ENCODE measurements around the gene NR6A1.

The NR6A1 gene

DNA sequence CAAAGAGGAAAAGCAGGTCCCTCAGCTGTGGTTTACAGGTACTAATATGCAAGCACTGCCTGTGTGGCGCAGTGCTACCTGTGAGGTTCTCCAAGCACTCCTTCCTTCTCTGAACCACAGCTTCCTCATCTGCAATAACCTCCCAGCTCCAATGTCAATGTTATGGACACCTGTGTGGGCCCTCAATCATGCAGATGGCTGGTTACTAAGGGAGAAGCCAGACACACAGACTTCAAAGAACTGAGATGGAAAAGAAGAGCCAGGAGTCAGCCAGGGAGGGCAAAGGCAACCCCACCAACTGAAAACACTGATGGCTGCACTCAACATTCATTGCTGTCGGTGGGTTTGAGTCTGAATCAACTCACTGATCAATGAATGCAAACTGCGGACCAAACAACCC lies 77.7 kb downstream of the NR6A1 start:
- no peak overlapping the region for H3K4me3 ChIP-seq (ENCODE audit: low read depth, low read length)
- DNase-seq (ENCODE audit: low read depth): no peak
- no peak for TF ChIP-seq CTCF (IDR thresholded peaks at IDR 0.05; ENCODE audit: control insufficient read depth, extremely low read depth, insufficient read depth)

GRCh38 chr9:124688238-124688904 lies 82.7 kb downstream of the NR6A1 start:
- no peak overlapping the region for H3K4me3 ChIP-seq (ENCODE audit: low read depth, low read length)
- no peak for TF ChIP-seq CTCF (IDR thresholded peaks at IDR 0.05; ENCODE audit: control insufficient read depth, extremely low read depth, insufficient read depth)
- DNase-seq (ENCODE audit: low read depth): no peak

DNA sequence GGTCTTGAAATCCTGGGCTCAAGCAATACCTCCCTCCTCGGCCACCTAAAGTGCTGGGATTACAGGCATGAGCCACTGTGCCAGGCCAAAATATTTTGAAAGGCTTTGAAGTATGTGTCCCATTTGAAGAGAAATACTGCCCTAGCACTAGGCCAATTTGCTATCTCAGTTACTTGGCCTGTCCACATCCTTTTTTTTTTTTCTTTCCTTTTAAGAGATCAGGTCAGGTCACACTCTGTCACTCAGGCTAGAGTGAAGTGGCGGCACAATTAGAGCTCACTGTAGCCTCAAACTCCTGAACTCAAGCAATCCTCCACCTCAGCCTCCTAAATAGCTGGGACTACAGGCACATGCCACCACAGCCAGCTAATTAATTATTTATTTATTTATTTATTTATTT lies 84.2 kb downstream of the NR6A1 start:
- no peak for DNase-seq (ENCODE audit: low read depth)
- no peak for TF ChIP-seq CTCF (IDR thresholded peaks at IDR 0.05; ENCODE audit: control insufficient read depth, extremely low read depth, insufficient read depth)
- H3K4me3 ChIP-seq (ENCODE audit: low read depth, low read length): no peak overlapping the region

DNA sequence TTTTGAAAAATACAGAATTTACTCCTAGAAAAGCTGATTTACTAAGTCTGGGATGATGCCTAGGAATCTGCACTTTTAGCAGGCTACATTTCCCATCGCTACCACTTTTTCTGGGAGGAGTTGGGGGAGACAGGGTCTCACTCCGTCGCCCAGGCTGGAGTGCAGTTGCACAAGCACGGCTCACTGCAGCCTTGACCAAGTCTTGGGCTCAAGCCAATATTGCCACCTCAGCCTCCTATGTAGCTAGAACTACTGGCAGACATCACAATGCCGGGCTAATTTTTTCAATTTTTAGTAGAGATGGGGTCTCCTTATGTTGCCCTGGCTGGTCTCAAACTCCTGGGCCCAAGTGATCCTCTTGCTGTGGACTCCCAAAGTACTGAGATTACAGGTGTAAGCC lies 85.9 kb downstream of the NR6A1 start:
- DNase-seq (ENCODE audit: low read depth): no peak
- no peak for TF ChIP-seq CTCF (IDR thresholded peaks at IDR 0.05; ENCODE audit: control insufficient read depth, extremely low read depth, insufficient read depth)
- no peak overlapping the region for H3K4me3 ChIP-seq (ENCODE audit: low read depth, low read length)

GRCh38 chr9:124684169-124684568 lies 86.9 kb downstream of the NR6A1 start:
- DNase-seq (ENCODE audit: low read depth): no peak
- no peak overlapping the region for H3K4me3 ChIP-seq (ENCODE audit: low read depth, low read length)
- TF ChIP-seq CTCF (IDR thresholded peaks at IDR 0.05; ENCODE audit: control insufficient read depth, extremely low read depth, insufficient read depth): no peak

DNA sequence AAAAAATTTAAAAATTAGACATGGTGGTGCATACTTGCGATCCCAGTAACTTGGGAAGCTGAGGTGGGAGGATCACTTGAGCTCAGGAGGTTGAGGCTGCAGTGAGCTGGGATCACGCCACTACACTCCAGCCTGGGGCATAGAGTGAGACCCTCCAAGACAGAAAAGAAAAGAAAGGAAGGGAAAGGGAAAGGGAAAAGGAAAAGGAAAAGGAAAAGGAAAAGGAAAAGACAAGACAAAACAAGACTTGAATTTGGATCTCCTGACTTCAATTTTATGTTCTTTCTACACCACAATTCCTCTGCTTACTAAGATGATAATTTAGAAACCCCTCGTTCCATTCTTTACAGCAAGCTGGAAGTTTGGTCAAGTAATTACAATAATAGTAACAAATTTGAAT lies 88.1 kb downstream of the NR6A1 start:
- H3K4me3 ChIP-seq (ENCODE audit: low read depth, low read length): no peak overlapping the region
- TF ChIP-seq CTCF (IDR thresholded peaks at IDR 0.05; ENCODE audit: control insufficient read depth, extremely low read depth, insufficient read depth): no peak
- DNase-seq (ENCODE audit: low read depth): no peak

- no peak for TF ChIP-seq CTCF (IDR thresholded peaks at IDR 0.05; ENCODE audit: control insufficient read depth, extremely low read depth, insufficient read depth)
- H3K4me3 ChIP-seq (ENCODE audit: low read depth, low read length): no peak overlapping the region
Observed at GRCh38 chr9:124680714-124681390, 90.3 kb downstream of the NR6A1 start.

More at GRCh38 chr9:124680714-124681390, 90.3 kb downstream of the NR6A1 start:
- no peak for DNase-seq (ENCODE audit: low read depth)

Data from LNCaP clone FGC (cell line).